H1 (cell line): ENCODE results near the gene ANGPTL2. TPM values are rescaled to one million over a fixed set of nuclear protein-coding genes. Genes with fewer than 3 reads are reported as not detected.

ENCODE experiments used
- CTCF ChIA-PET: fragments of 300-600 bp; sonication (Branson Sonifier 250); formaldehyde crosslinking; loops from one replicate; lab custom pipeline; 2021; ENCODE audit not compliant: partially characterized antibody; lab: Charles Lee
- POLR2A ChIA-PET: fragments of 300-600 bp; sonication (Branson Sonifier 250); formaldehyde crosslinking; loops from one replicate; lab custom pipeline; 2021; ENCODE audit warnings: inconsistent platforms; ENCODE audit not compliant: partially characterized antibody; lab: Charles Lee
- DNase-seq, 2 experiments: peaks; one replicate each; pipeline versions ENCODE4 v3.0.0 to v3.0.0-alpha.2; 2010 to 2022; ENCODE audit warnings: low spot score in 2 of 2, low read depth in 1 of 2, mixed read lengths in 1 of 2
- FAIRE-seq: peaks from 2 replicates; lab custom pipeline; 2011; peaks lifted over from hg19 to GRCh38; lab: Jason Lieb, UNC
- H2AFZ ChIP-seq: 2 replicates; pipeline ENCODE4 v1.8.1; 2012; ENCODE audit warnings: low read length, inconsistent platforms
- H2AK5ac ChIP-seq: 2 replicates; pipeline ENCODE4 v1.6.1; 2013; ENCODE audit warnings: low read depth, low read length
- H2BK120ac ChIP-seq: replicated peaks from 2 replicates; pipeline ENCODE3; 2013; ENCODE audit warnings: low read depth, low read length, inconsistent platforms
- H2BK12ac ChIP-seq: 2 replicates; pipeline ENCODE4 v1.6.1; 2013; ENCODE audit warnings: low read depth, low read length
- H2BK15ac ChIP-seq: 2 replicates; pipeline ENCODE4 v1.6.1; 2013; ENCODE audit warnings: low read length
- H2BK20ac ChIP-seq: 2 replicates; pipeline ENCODE4 v1.6.1; 2013; ENCODE audit warnings: low read length
- H2BK5ac ChIP-seq: 2 replicates; pipeline ENCODE4 v1.6.1; 2013; ENCODE audit warnings: low read depth, low read length
- H3K14ac ChIP-seq: 2 replicates; pipeline ENCODE4 v1.6.1; 2013; ENCODE audit warnings: inconsistent platforms; ENCODE audit not compliant: insufficient read length
- H3K18ac ChIP-seq: 2 replicates; pipeline ENCODE4 v1.6.1; 2013; ENCODE audit warnings: low read length; ENCODE audit errors: extremely low read depth
- H3K23ac ChIP-seq: 2 replicates; pipeline ENCODE4 v1.6.1; 2013; ENCODE audit warnings: inconsistent platforms; ENCODE audit not compliant: insufficient read length
- H3K23me2 ChIP-seq: 2 replicates; pipeline ENCODE4 v1.6.1; 2013; ENCODE audit warnings: low read depth, low read length
- H3K27ac ChIP-seq: 2 replicates; pipeline ENCODE4 v1.6.1; 2011; ENCODE audit warnings: low read depth, low read length, inconsistent platforms
- H3K27me3 ChIP-seq, 4 experiments: replicated peaks in 1 of 4; 1 replicate in 1 of 4; 2 replicates in 3 of 4; pipeline versions ENCODE4 v1.6.1 to v1.8.1; 2011 to 2013; ENCODE audit warnings: low read length in 3 of 4, mild to moderate bottlenecking in 3 of 4, inconsistent platforms in 2 of 4, mixed read lengths in 2 of 4, moderate library complexity in 1 of 4; ENCODE audit not compliant: control insufficient read depth in 3 of 4, insufficient read depth in 3 of 4; ENCODE audit errors: extremely low read depth in 1 of 4
- H3K36me3 ChIP-seq, 4 experiments: 2 replicates each; pipeline versions ENCODE4 v1.6.1 to v1.8.1; 2011 to 2013; ENCODE audit warnings: mild to moderate bottlenecking in 4 of 4, low read length in 3 of 4, moderate library complexity in 2 of 4, control low read depth in 1 of 4, inconsistent platforms in 1 of 4; ENCODE audit not compliant: insufficient read depth in 4 of 4, control insufficient read depth in 2 of 4
- H3K4ac ChIP-seq: replicated peaks from 2 replicates; pipeline ENCODE3; 2013; ENCODE audit warnings: low read length, low read depth, mixed read lengths, inconsistent platforms; ENCODE audit not compliant: insufficient read length
- H3K4me1 ChIP-seq, 4 experiments: replicated peaks in 1 of 4; 1 replicate in 1 of 4; 2 replicates in 3 of 4; pipeline versions ENCODE4 v1.6.1 to v1.8.1; 2011 to 2013; ENCODE audit warnings: low read length in 3 of 4, inconsistent platforms in 2 of 4, mixed read lengths in 1 of 4; ENCODE audit not compliant: insufficient read depth in 4 of 4, control insufficient read depth in 3 of 4
- H3K4me2 ChIP-seq, 2 experiments: 2 replicates each; pipeline versions ENCODE4 v1.6.1 to v1.8.1; 2011 to 2013; ENCODE audit warnings: low read depth in 2 of 2, low read length in 2 of 2, control low read depth in 1 of 2, inconsistent platforms in 1 of 2, mild to moderate bottlenecking in 1 of 2; ENCODE audit not compliant: insufficient read depth in 1 of 2
- H3K4me3 ChIP-seq, 4 experiments: fragments of 200-600, 300-600 bp in 1 of 4; sonication (generic), shearing (Covaris generic), sonication (Bioruptor Twin) in 1 of 4; 2 replicates each; pipeline versions ENCODE4 v1.5.1 to v1.8.1; 2011 to 2016; ENCODE audit warnings: low read length in 4 of 4, low read depth in 3 of 4, control low read depth in 2 of 4, inconsistent platforms in 2 of 4, mild to moderate bottlenecking in 2 of 4, mixed read lengths in 1 of 4, moderate library complexity in 1 of 4; ENCODE audit not compliant: insufficient read depth in 2 of 4; ENCODE audit errors: extremely low read depth in 1 of 4
- H3K56ac ChIP-seq: replicated peaks from 2 replicates; pipeline ENCODE3; 2013; ENCODE audit warnings: low read depth, mild to moderate bottlenecking, mixed read lengths, low read length, inconsistent platforms; ENCODE audit not compliant: insufficient read length
- H3K79me1 ChIP-seq: 2 replicates; pipeline ENCODE4 v1.6.1; 2013; ENCODE audit warnings: low read depth, low read length, control low read depth
- H3K79me2 ChIP-seq, 2 experiments: 2 replicates each; pipeline versions ENCODE4 v1.6.1 to v1.8.1; 2012 to 2013; ENCODE audit warnings: low read length in 2 of 2, mild to moderate bottlenecking in 2 of 2, inconsistent platforms in 1 of 2; ENCODE audit not compliant: insufficient read depth in 2 of 2, control insufficient read depth in 1 of 2
- H3K9ac ChIP-seq, 4 experiments: replicated peaks in 1 of 4; 1 replicate in 1 of 4; 2 replicates in 3 of 4; pipeline versions ENCODE4 v1.6.1 to v1.8.1; 2011 to 2013; ENCODE audit warnings: low read depth in 3 of 4, low read length in 3 of 4, control low read depth in 2 of 4, mild to moderate bottlenecking in 2 of 4, moderate library complexity in 2 of 4, inconsistent platforms in 1 of 4; ENCODE audit errors: extremely low read depth in 1 of 4
- H3K9me3 ChIP-seq, 2 experiments: 2 replicates each; pipeline versions ENCODE4 v1.6.1 to v1.8.1; 2012 to 2013; ENCODE audit warnings: mild to moderate bottlenecking in 2 of 2, moderate library complexity in 2 of 2, control low read depth in 1 of 2, inconsistent platforms in 1 of 2, low read depth in 1 of 2, low read length in 1 of 2, mixed read lengths in 1 of 2; ENCODE audit not compliant: insufficient read depth in 2 of 2
- H4K20me1 ChIP-seq, 2 experiments: replicated peaks in 1 of 2; 2 replicates each; pipeline versions ENCODE3 to v1.8.1; 2011 to 2013; ENCODE audit warnings: inconsistent platforms in 2 of 2, low read length in 2 of 2, mild to moderate bottlenecking in 1 of 2; ENCODE audit not compliant: insufficient read depth in 2 of 2, control insufficient read depth in 1 of 2
- H4K5ac ChIP-seq: 2 replicates; pipeline ENCODE4 v1.6.1; 2013; ENCODE audit warnings: low read length, low read depth, mixed read lengths, inconsistent platforms; ENCODE audit not compliant: insufficient read length
- H4K8ac ChIP-seq: 2 replicates; pipeline ENCODE4 v1.8.0; 2013; ENCODE audit warnings: mild to moderate bottlenecking, moderate library complexity, low read length, inconsistent platforms; ENCODE audit not compliant: insufficient read depth; ENCODE audit errors: extremely low read depth
- H4K91ac ChIP-seq: replicated peaks from 2 replicates; pipeline ENCODE3; 2013; ENCODE audit warnings: low read length, mixed read lengths, inconsistent platforms; ENCODE audit not compliant: insufficient read length
- BACH1 ChIP-seq: IDR thresholded peaks from 2 replicates; pipeline ENCODE4 v1.6.1; 2012; ENCODE audit warnings: low read length, improper control_type of control experiment
- BCL11A ChIP-seq, 2 experiments: IDR thresholded peaks; one replicate each; pipeline ENCODE4 v1.6.1; 2011; ENCODE audit warnings: low read depth in 2 of 2, low read length in 2 of 2, mild to moderate bottlenecking in 2 of 2
- BRCA1 ChIP-seq: IDR thresholded peaks from 2 replicates; pipeline ENCODE4 v1.6.1; 2012; ENCODE audit warnings: low read depth, low read length, improper control_type of control experiment
- CTBP2 ChIP-seq: IDR thresholded peaks from 2 replicates; pipeline ENCODE4 v1.7.0; 2011; ENCODE audit warnings: borderline replicate concordance, mild to moderate bottlenecking, moderate library complexity, mixed read lengths, low read length; ENCODE audit not compliant: insufficient read depth, insufficient read length
- EZH2 ChIP-seq: fragments of 200-600 bp; sonication (generic); IDR thresholded peaks from 2 replicates; pipeline ENCODE4 v1.7.1; 2012; ENCODE audit warnings: low read depth, mild to moderate bottlenecking, moderate library complexity, low read length, inconsistent platforms; ENCODE audit not compliant: severe bottlenecking
- JUN ChIP-seq: IDR thresholded peaks from 2 replicates; pipeline ENCODE4 v1.6.1; 2011; ENCODE audit warnings: low read depth, mild to moderate bottlenecking, improper control_type of control experiment, low read length
- JUND ChIP-seq: IDR thresholded peaks from 2 replicates; pipeline ENCODE4 v1.6.1; 2011; ENCODE audit warnings: mild to moderate bottlenecking, improper control_type of control experiment, low read length
- KDM1A ChIP-seq: fragments of 200-600, 300-600 bp; sonication (generic); IDR thresholded peaks from 2 replicates; pipeline ENCODE4 v1.7.1; 2016; ENCODE audit warnings: mild to moderate bottlenecking, low read length, borderline replicate concordance
- POLR2AphosphoS5 ChIP-seq: IDR thresholded peaks from 2 replicates; pipeline ENCODE4 v1.6.1; 2011; ENCODE audit warnings: low read depth, low read length
- POU5F1 ChIP-seq: IDR thresholded peaks from 2 replicates; pipeline ENCODE4 v1.6.1; 2011; ENCODE audit warnings: low read depth, mild to moderate bottlenecking, low read length, moderate library complexity
- RFX5 ChIP-seq: IDR thresholded peaks from 2 replicates; pipeline ENCODE4 v1.6.1; 2011; ENCODE audit warnings: low read depth, low read length, improper control_type of control experiment, borderline replicate concordance
- SP1 ChIP-seq: IDR thresholded peaks from 2 replicates; pipeline ENCODE4 v1.6.1; 2011; ENCODE audit warnings: low read depth, low read length
- TAF7 ChIP-seq: optimal IDR thresholded peaks from 2 replicates; pipeline ENCODE3; 2011; ENCODE audit warnings: low read depth, mild to moderate bottlenecking, inconsistent platforms, low read length, moderate library complexity, borderline replicate concordance
- TBP ChIP-seq: IDR thresholded peaks from 2 replicates; pipeline ENCODE4 v1.6.1; 2011; ENCODE audit warnings: low read depth, low read length, improper control_type of control experiment
- WGBS, 2 experiments: shearing (Covaris generic) in 1 of 2; methylation state at CpG; one replicate each; pipeline versions ENCODE4 v1.1.6 to v1.1.7; 2013 to 2015; ENCODE audit warnings: low lambda C conversion rate in 2 of 2, mixed read lengths in 2 of 2, inconsistent platforms in 1 of 2, low coverage in 1 of 2, missing lambda C conversion rate in 1 of 2; ENCODE audit not compliant: insufficient replicate concordance in 2 of 2, insufficient coverage in 1 of 2, insufficient read length in 1 of 2; ENCODE audit errors: extremely low coverage in 1 of 2, missing lambda C conversion rate in 1 of 2; 5-methylcytosine and 5-hydroxymethylcytosine counted together
- polyA plus RNA-seq, 7 experiments: library from polyadenylated mRNA; depleted of rRNA in 3 of 7; stranded (reverse) in 5 of 7; unstranded in 2 of 7; fragments of >200 nt in 5 of 7; fragments of 200-250 nt in 2 of 7; gene quantifications; 1 replicate in 5 of 7; 2 replicates in 1 of 7; 4 replicates in 1 of 7; pipeline versions ENCODE4 v1.2.1 to v1.2.3, GENCODE V29; 2011 to 2013; ENCODE audit warnings: missing spikeins in 2 of 7, mixed read lengths in 2 of 7
- total RNA-seq: library from RNA; stranded (reverse); fragmentation: NEBNext Ultra II Directional; extraction: Animal tissue kit (Norgen Biotek cat#: 25700); gene quantifications from 2 replicates; pipeline ENCODE4 v1.2.1, GENCODE V29; 2021

ANGPTL2 gene
- total and polyA plus RNA-seq, 2 of the 8 experiments (the other 6 are each of a cell fraction or from before 2014, with no cell fraction given): 9.0 to 10.6 TPM

DNA sequence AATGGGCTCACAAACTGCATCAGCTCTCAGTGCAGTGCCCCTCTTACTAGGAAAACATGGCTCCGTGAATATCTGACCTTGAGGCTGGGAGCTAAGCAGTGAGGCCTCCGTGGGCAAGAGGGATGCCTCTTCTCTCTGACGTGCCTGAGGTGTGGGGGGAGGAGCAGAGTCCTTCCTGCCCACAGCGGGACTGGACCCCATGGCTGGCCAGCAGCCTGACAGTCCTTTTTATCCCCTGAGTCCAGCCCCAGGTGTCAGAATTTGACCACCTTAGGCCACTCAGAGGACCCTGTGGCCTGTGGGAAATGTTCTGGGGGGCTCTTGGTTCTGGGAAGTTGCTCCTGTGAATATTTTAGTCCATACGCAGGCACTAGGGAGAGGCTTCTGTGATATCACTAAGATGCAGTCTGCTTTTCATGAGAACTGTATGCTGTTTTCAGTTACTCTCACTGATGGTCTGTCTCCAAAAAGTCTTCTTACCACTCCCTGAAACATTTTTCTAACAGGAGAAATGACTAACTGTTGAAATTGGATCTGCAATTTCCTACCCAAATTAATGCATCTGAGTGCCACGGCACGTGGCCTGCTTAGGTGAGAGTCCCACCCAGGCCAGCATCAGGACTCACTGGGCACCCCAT is 23.4 kb downstream of the ANGPTL2 start:
- no peaks in the 10 kb centered on the region for H3K23me2 ChIP-seq
- no peaks in the 10 kb centered on the region for H3K36me3 ChIP-seq
- H3K79me2 ChIP-seq: no peaks in the 10 kb centered on the region
- no peak overlapping the region for H3K9ac ChIP-seq
- ChIA-PET POLR2A (interaction anchor here (2.5 kb wide), 1 partner anchor 13 kb away, joined by 7 read pairs; no protein-coding TSS in a partner anchor), CTCF (interaction anchor here (0.6 to 1.5 kb wide), 2 partner anchors 51 to 62 kb away, joined by 3 read pairs; no protein-coding TSS in a partner anchor)
- H3K9me3 ChIP-seq: no peaks in the 10 kb centered on the region
- H3K4me3 ChIP-seq: no peak overlapping the region
- H2BK15ac ChIP-seq: no peak overlapping the region
- H3K79me1 ChIP-seq: no peaks in the 10 kb centered on the region
- H3K4me1 ChIP-seq: no peaks in the 10 kb centered on the region
- no peak overlapping the region for H4K91ac ChIP-seq
- H2AK5ac ChIP-seq: no peak overlapping the region
- H3K18ac ChIP-seq: no peak overlapping the region
- no peak overlapping the region for H3K56ac ChIP-seq
- H2BK5ac ChIP-seq: no peak overlapping the region
- H4K20me1 ChIP-seq: peaks cover 0 to 2% of the 10 kb centered on the region in 2 experiments
- H3K4me2 ChIP-seq: no peak overlapping the region
- H2AFZ ChIP-seq: no peak overlapping the region
- no peak overlapping the region for H3K23ac ChIP-seq
- H3K4ac ChIP-seq: no peak overlapping the region
- no peak overlapping the region for H2BK12ac ChIP-seq
- 87% methylated on average over 7 of the region's 7 CpGs; no CpG with 5 or more reads in 1 of the 2 experiments for WGBS, 2 experiments
- H3K14ac ChIP-seq: no peak overlapping the region
- no peak overlapping the region for H2BK20ac ChIP-seq
- no peaks in the 10 kb centered on the region for H3K27me3 ChIP-seq
- no peak overlapping the region for H2BK120ac ChIP-seq
- DNase-seq (no peak), FAIRE-seq (no peak)
- no peak overlapping the region for H4K8ac ChIP-seq
- no peak overlapping the region for H4K5ac ChIP-seq
- H3K27ac ChIP-seq: no peak overlapping the region
- TF ChIP-seq BCL11A (IDR thresholded peaks at IDR 0.05; ENCODE audit: low read depth in 2 of 2, low read length in 2 of 2) (no peak), CTBP2 (no peak), POLR2AphosphoS5 (no peak), TAF7 (no peak), BACH1 (no peak), RFX5 (no peak), POU5F1 (no peak), EZH2 (no peak), TBP (no peak), JUND (no peak), KDM1A (no peak), BRCA1 (no peak), SP1 (no peak), JUN (no peak)
